HepG2 (cell line): ENCODE measurements around the gene ADCY7. TPM values are rescaled to one million over a fixed set of nuclear protein-coding genes. Genes with fewer than 3 reads are reported as not detected.

Experiments
- KMT2B ChIP-seq: IDR thresholded peaks from 2 replicates; pipeline ENCODE4 v1.6.1; 2016; ENCODE audit warnings: missing genetic modification reagents, missing compliant biosample characterization
- PAXIP1 ChIP-seq: sonication (generic); formaldehyde crosslinking; conservative IDR thresholded peaks from 2 replicates; pipeline ENCODE4 v1.4.0; 2020; ENCODE audit warnings: mild to moderate bottlenecking, missing genetic modification reagents, moderate library complexity
- PRDM10 ChIP-seq: sonication (generic); formaldehyde crosslinking; IDR thresholded peaks from 2 replicates; pipeline ENCODE4 v1.4.0; 2020; ENCODE audit warnings: low read depth, missing genetic modification reagents
- THAP11 ChIP-seq: IDR thresholded peaks from 2 replicates; pipeline ENCODE4 v1.6.1; 2016; ENCODE audit warnings: missing biosample characterization, missing genetic modification reagents
- ZKSCAN8 ChIP-seq: IDR thresholded peaks from 2 replicates; pipeline ENCODE4 v1.6.1; 2016; ENCODE audit warnings: borderline replicate concordance, missing genetic modification reagents, missing compliant biosample characterization
- ZNF510 ChIP-seq: sonication (generic); formaldehyde crosslinking; IDR thresholded peaks from 2 replicates; pipeline ENCODE4 v1.4.0; 2020; ENCODE audit warnings: low read depth, mild to moderate bottlenecking, missing genetic modification reagents
- ZNF547 ChIP-seq: sonication (generic); formaldehyde crosslinking; IDR thresholded peaks from 2 replicates; pipeline ENCODE4 v1.5.1; 2020; ENCODE audit warnings: mild to moderate bottlenecking, missing genetic modification reagents
- ZNF556 ChIP-seq: sonication (generic); formaldehyde crosslinking; IDR thresholded peaks from 2 replicates; pipeline ENCODE4 v1.4.0; 2020; ENCODE audit warnings: mild to moderate bottlenecking, missing genetic modification reagents, borderline replicate concordance
- polyA plus RNA-seq, 8 experiments: library from polyadenylated mRNA; depleted of rRNA in 3 of 8; stranded (reverse) in 7 of 8; unstranded in 1 of 8; fragments of >200 nt; fragmentation: Illumina TruSeq in 4 of 8; extraction: Trizol in 4 of 8; gene quantifications; 2 replicates each; pipeline versions ENCODE4 v1.2.1 to v1.2.3, GENCODE V29; 2011 to 2016; ENCODE audit warnings: low read depth in 4 of 8, missing spikeins in 1 of 8, mixed read lengths in 1 of 8; ENCODE audit not compliant: insufficient read depth in 1 of 8
- total RNA-seq, 5 experiments: library from RNA; depleted of rRNA; stranded (reverse); fragments of >200 nt; fragmentation: Illumina TruSeq; extraction: Trizol; gene quantifications; 2 replicates each; pipeline ENCODE4 v1.2.3, GENCODE V29; 2016; ENCODE audit warnings: low read depth in 1 of 5

ADCY7 gene
- total and polyA plus RNA-seq, 2 of the 13 experiments (the other 11 are each of a cell fraction or from before 2014, with no cell fraction given), result 2.2 to 4.3 TPM

- TF ChIP-seq PRDM10 (CRISPR knock-in tag), result no peak
- no peak for TF ChIP-seq ZNF547 (CRISPR knock-in tag)
- no peak for TF ChIP-seq ZKSCAN8 (CRISPR knock-in tag)
- TF ChIP-seq PAXIP1, result no peak
- no peak for TF ChIP-seq THAP11
- no peak for TF ChIP-seq ZNF510 (CRISPR knock-in tag)
- TF ChIP-seq ZNF556 (CRISPR knock-in tag), result no peak
- no peak for TF ChIP-seq KMT2B (CRISPR knock-in tag)
These were observed 12.8 kb upstream of the ADCY7 start (continued) for GRCh38 chr16:50253514-50253910.
